HCT116 (cell line): Measurements from ENCODE around the gene TMEM186. TPM values are rescaled to one million over a fixed set of nuclear protein-coding genes. Genes with fewer than 3 reads are reported as not detected.
"Not testable (repeated sequence)": the region's sequence is repeated elsewhere in the genome, so short reads cannot be mapped to it uniquely, and the experiment has no call there.

ENCODE experiments used
- ATAC-seq: fragments of 200-7000 bp; cut with Tn5 transposase; 2 replicates; pipeline ENCODE4 v1.9.1; 2020; ENCODE audit warnings: mild to moderate bottlenecking, moderate library complexity
- BruUV-seq: library from RNA; stranded (reverse); fragments of 400-500 nt; replicated peaks from 2 replicates; lab custom pipeline; 2021; lab: Mats Ljungman, UMichigan
- CTCF ChIA-PET: fragments of 300-600 bp; sonication (Branson Sonifier 250); formaldehyde crosslinking; loops from one replicate; lab custom pipeline; 2021; ENCODE audit warnings: antibody characterized with exemption; lab: Charles Lee
- POLR2A ChIA-PET: fragments of 300-600, 350-600 bp; sonication (Branson Sonifier 250); formaldehyde crosslinking; loops from one replicate; lab custom pipeline; 2021; ENCODE audit warnings: antibody characterized with exemption; lab: Charles Lee
- RAD21 ChIA-PET, 2 experiments: fragments of 300-600 bp; sonication (Branson Sonifier 250); formaldehyde crosslinking; loops; one replicate each; lab custom pipeline; 2023; ENCODE audit warnings: low total read pairs in 2 of 2; ENCODE audit not compliant: uncharacterized antibody in 2 of 2, unreplicated experiment in 2 of 2, low non-redundant PET in 1 of 2; lab: Charles Lee
- DNase-seq: peaks from one replicate; pipeline ENCODE4 v3.0.0-alpha.2; 2010; ENCODE audit warnings: low read depth, low spot score
- H2AFZ ChIP-seq: fragments of 200-600 bp; shearing (Covaris generic), sonication (generic); 2 replicates; pipeline ENCODE4 v1.6.1; 2017; ENCODE audit warnings: low read depth, mixed run types, mixed read lengths, antibody characterized with exemption, low read length; ENCODE audit not compliant: poor library complexity, severe bottlenecking
- H3K27ac ChIP-seq: 2 replicates; pipeline ENCODE4 v1.5.1; 2012; ENCODE audit warnings: low read depth, low read length
- H3K27me3 ChIP-seq: fragments of 200-600 bp; sonication (generic); 2 replicates; pipeline ENCODE4 v1.6.1; 2016; ENCODE audit warnings: mixed run types, low read length, mixed read lengths; ENCODE audit not compliant: insufficient read depth
- H3K36me3 ChIP-seq, 2 experiments: fragments of 200-500 bp in 1 of 2; fragments of 200-600 bp in 1 of 2; sonication (Bioruptor generic) in 1 of 2; sonication (generic) in 1 of 2; 2 replicates each; pipeline versions ENCODE4 v1.5.1 to v1.6.1; 2014 to 2016; ENCODE audit warnings: low read length in 2 of 2, inconsistent platforms in 1 of 2, mixed read lengths in 1 of 2, mixed run types in 1 of 2; ENCODE audit not compliant: insufficient read depth in 2 of 2, control insufficient read depth in 1 of 2
- H3K4me1 ChIP-seq, 2 experiments: fragments of 200-600 bp in 1 of 2; sonication (generic) in 1 of 2; 2 replicates each; pipeline versions ENCODE4 v1.5.1 to v1.6.1; 2012 to 2017; ENCODE audit warnings: low read length in 2 of 2, inconsistent platforms in 1 of 2, mild to moderate bottlenecking in 1 of 2, mixed read lengths in 1 of 2, mixed run types in 1 of 2, moderate library complexity in 1 of 2; ENCODE audit not compliant: insufficient read depth in 2 of 2, control insufficient read depth in 1 of 2
- H3K4me2 ChIP-seq: fragments of 200-600 bp; sonication (generic); 2 replicates; pipeline ENCODE4 v1.6.1; 2017; ENCODE audit warnings: mixed run types, low read length, mixed read lengths
- H3K4me3 ChIP-seq, 2 experiments: fragments of 200-600 bp in 1 of 2; sonication (generic) in 1 of 2; replicated peaks in 1 of 2; 2 replicates each; pipeline ENCODE4 v1.5.1; 2011 to 2016; ENCODE audit warnings: low read length in 2 of 2, control low read depth in 1 of 2, low read depth in 1 of 2, mild to moderate bottlenecking in 1 of 2, mixed read lengths in 1 of 2, mixed run types in 1 of 2
- H3K79me2 ChIP-seq: fragments of 200-600 bp; sonication (generic); 2 replicates; pipeline ENCODE4 v1.6.1; 2017; ENCODE audit warnings: mild to moderate bottlenecking, mixed run types, low read length, moderate library complexity, mixed read lengths; ENCODE audit not compliant: insufficient read depth
- H3K9ac ChIP-seq: fragments of 200-600 bp; sonication (generic); 2 replicates; pipeline ENCODE4 v1.6.1; 2016; ENCODE audit warnings: low read length, mixed read lengths
- H3K9me2 ChIP-seq: fragments of 200-600 bp; sonication (generic), shearing (Covaris generic); 2 replicates; pipeline ENCODE4 v1.6.1; 2017; ENCODE audit warnings: mixed run types, mild to moderate bottlenecking, moderate library complexity; ENCODE audit not compliant: insufficient read depth
- H3K9me3 ChIP-seq, 2 experiments: fragments of 200-500 bp in 1 of 2; fragments of 200-600 bp in 1 of 2; sonication (Bioruptor generic) in 1 of 2; sonication (generic) in 1 of 2; 2 replicates each; pipeline ENCODE4 v1.6.1; 2014 to 2017; ENCODE audit warnings: low read length in 2 of 2, mixed read lengths in 2 of 2, inconsistent platforms in 1 of 2, low read depth in 1 of 2, mild to moderate bottlenecking in 1 of 2, mixed run types in 1 of 2, moderate library complexity in 1 of 2; ENCODE audit not compliant: control insufficient read depth in 1 of 2, insufficient read depth in 1 of 2
- H4K20me1 ChIP-seq: fragments of 200-600 bp; sonication (generic), shearing (Covaris generic); 2 replicates; pipeline ENCODE4 v1.6.1; 2017; ENCODE audit warnings: mixed run types, mild to moderate bottlenecking, moderate library complexity; ENCODE audit not compliant: insufficient read depth
- EZH2 ChIP-seq: fragments of 200-600 bp; sonication (generic); IDR thresholded peaks from 2 replicates; pipeline ENCODE4 v1.6.1; 2017; ENCODE audit warnings: antibody characterized with exemption, mixed run types
- POLR2A ChIP-seq: IDR thresholded peaks from 2 replicates; pipeline ENCODE4 v1.7.0; 2011; ENCODE audit warnings: borderline replicate concordance; ENCODE audit not compliant: insufficient read depth, insufficient read length; ENCODE audit errors: extremely low read depth
- POLR2AphosphoS5 ChIP-seq: IDR thresholded peaks from 2 replicates; pipeline ENCODE4 v1.6.1; 2011; ENCODE audit warnings: mild to moderate bottlenecking, low read depth, low read length, moderate library complexity
- RAD21 ChIP-seq: IDR thresholded peaks from 2 replicates; pipeline ENCODE4 v1.6.1; 2012; ENCODE audit warnings: low read depth, mild to moderate bottlenecking
- TCF7L2 ChIP-seq: IDR thresholded peaks from 2 replicates; pipeline ENCODE4 v1.7.0; 2011; ENCODE audit warnings: borderline replicate concordance, inconsistent platforms; ENCODE audit not compliant: insufficient read depth, insufficient read length; ENCODE audit errors: extremely low read depth
- intact Hi-C: fragments of 100-400 bp; cut with micrococcal nuclease; formaldehyde crosslinking; loops from 2 replicates; pipeline ENCODE4 v1.10.0; 2022
- total RNA-seq: library from RNA; stranded (reverse); gene quantifications from one replicate; pipeline ENCODE4 v1.2.1, GENCODE V29; 2021; ENCODE audit not compliant: unreplicated experiment

Gene TMEM186
- total RNA-seq, 1 experiment from 2014 or later: 14.0 TPM

DNA sequence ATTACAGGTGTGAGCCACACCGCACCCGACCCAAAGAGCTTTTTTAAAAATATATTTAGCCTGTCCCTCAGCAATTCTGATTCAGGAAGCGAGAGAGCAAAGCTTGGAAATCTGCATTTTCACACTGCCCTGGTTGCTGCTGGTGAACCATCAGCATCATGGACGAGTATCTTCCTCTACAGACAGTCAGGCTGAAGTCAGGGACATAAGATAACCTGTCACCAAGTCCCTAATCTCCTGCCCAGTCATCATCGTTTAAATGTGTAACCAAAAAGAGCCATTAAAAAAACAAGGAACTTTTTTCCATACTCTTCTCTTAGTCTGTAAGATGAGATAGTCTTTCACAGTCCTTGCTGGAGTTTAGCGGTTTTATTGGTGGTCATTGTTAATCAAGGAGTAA lies 6.9 kb upstream of the TMEM186 start:
- Histone ChIP-seq H4K20me1 (peaks cover 9% of the 10 kb centered on the region; the same call in 1 of the 2 replicates), H3K4me3 (no peak overlapping the region), H3K79me2 (peaks cover 100% of the 10 kb centered on the region), H3K27ac (no peak overlapping the region), H3K36me3 (peaks cover 60 to 63% of the 10 kb centered on the region in 2 experiments), H3K27me3 (no peaks in the 10 kb centered on the region), H3K4me1 (peaks cover 2 to 4% of the 10 kb centered on the region in 2 experiments; a peak in 3 of 4 replicates), H3K4me2 (no peak overlapping the region), H3K9me3 (no peaks in the 10 kb centered on the region), H3K9ac (no peak overlapping the region), H3K9me2 (no peaks in the 10 kb centered on the region), H2AFZ (no peak overlapping the region)
- ATAC-seq (no peak), DNase-seq (no peak)
- TF ChIP-seq POLR2A: no peak
- no peak for TF ChIP-seq TCF7L2
- TF ChIP-seq RAD21: no peak
- TF ChIP-seq EZH2: no peak
- TF ChIP-seq POLR2AphosphoS5: no peak
- BruUV-seq: no TSS peak
- intact Hi-C loops: no loop called here
- CTCF ChIA-PET: no interaction called here
- POLR2A ChIA-PET: no interaction called here
- RAD21 ChIA-PET: no interaction called here

GRCh38 chr16:8803733-8804132 lies 6.3 kb upstream of the TMEM186 start:
- H2AFZ ChIP-seq, H3K9me3 ChIP-seq, H4K20me1 ChIP-seq, H3K9me2 ChIP-seq, BruUV-seq, H3K4me1 ChIP-seq, RAD21 ChIA-PET, ATAC-seq, CTCF ChIA-PET, H3K27me3 ChIP-seq, H3K4me2 ChIP-seq, POLR2A ChIA-PET, H3K27ac ChIP-seq, intact Hi-C loops, H3K9ac ChIP-seq, DNase-seq, H3K4me3 ChIP-seq: not testable (repeated sequence)
- Histone ChIP-seq H3K79me2 (peaks cover 100% of the 10 kb centered on the region), H3K36me3 (peaks cover 55 to 63% of the 10 kb centered on the region in 2 experiments)
